Mesenchymal stem cell (in vitro differentiated cells and primary cell): ENCODE measurements around the gene MIB1.

Experiments
- DNase-seq: peaks from one replicate; pipeline ENCODE4 v3.0.0-alpha.2; 2013
- H2AFZ ChIP-seq: one replicate; pipeline ENCODE4 v1.6.1; 2013; ENCODE audit warnings: low read depth, mild to moderate bottlenecking, control low read depth, inconsistent platforms, low read length, moderate library complexity
- H2AK5ac ChIP-seq: 2 replicates; pipeline ENCODE4 v1.6.1; 2013; ENCODE audit warnings: low read length, moderate library complexity, mild to moderate bottlenecking, inconsistent platforms; ENCODE audit not compliant: severe bottlenecking
- H2BK120ac ChIP-seq: one replicate; pipeline ENCODE4 v1.6.1; 2013; ENCODE audit warnings: low read depth, mild to moderate bottlenecking, inconsistent platforms, low read length, moderate library complexity
- H2BK12ac ChIP-seq, 2 experiments: one replicate each; pipeline ENCODE4 v1.6.1; 2013; ENCODE audit warnings: inconsistent platforms in 2 of 2, low read length in 2 of 2, mild to moderate bottlenecking in 2 of 2, moderate library complexity in 2 of 2, control low read depth in 1 of 2
- H2BK15ac ChIP-seq: one replicate; pipeline ENCODE4 v1.6.1; 2013; ENCODE audit warnings: mild to moderate bottlenecking, low read depth, inconsistent platforms; ENCODE audit not compliant: poor library complexity, severe bottlenecking
- H2BK5ac ChIP-seq: 2 replicates; pipeline ENCODE4 v1.6.1; 2013; ENCODE audit warnings: low read depth, mild to moderate bottlenecking, low read length, control low read depth, inconsistent platforms; ENCODE audit not compliant: poor library complexity, severe bottlenecking
- H3K14ac ChIP-seq, 2 experiments: one replicate each; pipeline ENCODE4 v1.6.1; 2013; ENCODE audit warnings: inconsistent platforms in 2 of 2, low read length in 2 of 2, control low read depth in 1 of 2, mild to moderate bottlenecking in 1 of 2, moderate library complexity in 1 of 2
- H3K18ac ChIP-seq, 2 experiments: one replicate each; pipeline ENCODE4 v1.6.1; 2013; ENCODE audit warnings: inconsistent platforms in 2 of 2, low read length in 2 of 2, control low read depth in 1 of 2, low read depth in 1 of 2, mild to moderate bottlenecking in 1 of 2
- H3K23ac ChIP-seq, 2 experiments: one replicate each; pipeline ENCODE4 v1.6.1; 2013; ENCODE audit warnings: inconsistent platforms in 2 of 2, low read length in 2 of 2, mild to moderate bottlenecking in 2 of 2, moderate library complexity in 2 of 2, control low read depth in 1 of 2
- H3K27ac ChIP-seq: 2 replicates; pipeline ENCODE4 v1.5.1; 2013; ENCODE audit warnings: mild to moderate bottlenecking, moderate library complexity, low read length, control low read depth, inconsistent platforms; ENCODE audit not compliant: poor library complexity, severe bottlenecking
- H3K27me3 ChIP-seq, 2 experiments: 2 replicates each; pipeline versions ENCODE4 v1.6.1 to v1.7.0; 2013; ENCODE audit warnings: low read length in 2 of 2, mild to moderate bottlenecking in 2 of 2, moderate library complexity in 2 of 2, control low read depth in 1 of 2, inconsistent platforms in 1 of 2; ENCODE audit not compliant: control insufficient read depth in 1 of 2, insufficient read depth in 1 of 2
- H3K36me3 ChIP-seq, 2 experiments: 2 replicates each; pipeline versions ENCODE4 v1.6.1 to v1.7.0; 2013; ENCODE audit warnings: low read length in 2 of 2, control low read depth in 1 of 2, inconsistent platforms in 1 of 2, low read depth in 1 of 2, mild to moderate bottlenecking in 1 of 2; ENCODE audit not compliant: insufficient read depth in 2 of 2, control insufficient read depth in 1 of 2
- H3K4ac ChIP-seq, 2 experiments: one replicate each; pipeline ENCODE4 v1.6.1; 2013; ENCODE audit warnings: inconsistent platforms in 2 of 2, low read length in 2 of 2, mild to moderate bottlenecking in 2 of 2, moderate library complexity in 2 of 2, control low read depth in 1 of 2, low read depth in 1 of 2
- H3K4me1 ChIP-seq: 2 replicates; pipeline ENCODE4 v1.6.1; 2013; ENCODE audit warnings: low read depth, low read length, control low read depth; ENCODE audit not compliant: control insufficient read depth, insufficient read depth
- H3K4me2 ChIP-seq: 2 replicates; pipeline ENCODE4 v1.6.1; 2013; ENCODE audit warnings: low read length, mild to moderate bottlenecking, inconsistent platforms; ENCODE audit not compliant: poor library complexity, severe bottlenecking
- H3K4me3 ChIP-seq, 2 experiments: 2 replicates each; pipeline versions ENCODE4 v1.5.1 to v1.7.0; 2013; ENCODE audit warnings: low read length in 2 of 2, mild to moderate bottlenecking in 2 of 2, control low read depth in 1 of 2, low read depth in 1 of 2; ENCODE audit not compliant: insufficient read depth in 1 of 2
- H3K79me1 ChIP-seq: replicated peaks from 2 replicates; pipeline ENCODE4 v1.6.1; 2013; ENCODE audit warnings: mild to moderate bottlenecking, control low read depth, low read length, inconsistent platforms; ENCODE audit not compliant: poor library complexity, severe bottlenecking
- H3K9ac ChIP-seq: 2 replicates; pipeline ENCODE4 v1.7.0; 2013; ENCODE audit warnings: mild to moderate bottlenecking, low read length, moderate library complexity
- H3K9me3 ChIP-seq: 2 replicates; pipeline ENCODE4 v1.7.0; 2013; ENCODE audit warnings: mild to moderate bottlenecking, low read length; ENCODE audit not compliant: control insufficient read depth
- H4K8ac ChIP-seq: one replicate; pipeline ENCODE4 v1.6.1; 2013; ENCODE audit warnings: inconsistent platforms, mild to moderate bottlenecking, low read length, moderate library complexity
- H4K91ac ChIP-seq: one replicate; pipeline ENCODE4 v1.6.1; 2013; ENCODE audit warnings: mild to moderate bottlenecking, low read length, inconsistent platforms
- WGBS: methylation state at CpG from one replicate; pipeline ENCODE4 v1.1.7; 2013; ENCODE audit warnings: mixed read lengths; 5-methylcytosine and 5-hydroxymethylcytosine counted together

Gene MIB1

GRCh38 chr18:21702602-21703001, 38.0 kb upstream of the MIB1 start:
- Histone ChIP-seq H3K14ac (no peak overlapping the region), H2BK15ac (no peak overlapping the region), H3K36me3 (peaks cover 0 to 6% of the 10 kb centered on the region in 2 experiments), H3K23ac (no peak overlapping the region), H2BK12ac (no peak overlapping the region), H2AK5ac (no peak overlapping the region), H3K27ac (no peak overlapping the region), H2AFZ (no peak overlapping the region), H4K8ac (no peak overlapping the region), H3K4ac (no peak overlapping the region), H2BK5ac (no peak overlapping the region), H4K91ac (no peak overlapping the region), H3K9me3 (no peaks in the 10 kb centered on the region), H3K4me1 (peaks cover 6% of the 10 kb centered on the region), H3K9ac (no peak overlapping the region), H3K4me2 (no peak overlapping the region), H3K4me3 (peak overlapping the region in 1 of 2 experiments; percentile 88), H2BK120ac (no peak overlapping the region), H3K79me1 (no peaks in the 10 kb centered on the region), H3K18ac (no peak overlapping the region), H3K27me3 (no peaks in the 10 kb centered on the region)
- 81% methylated on average over 3 of the region's 5 CpGs for WGBS
- DNase-seq = peak; percentile 9

- Histone ChIP-seq H3K79me1 (no peaks in the 10 kb centered on the region), H3K9ac (peak overlapping the region; percentile 93), H3K4ac (no peak overlapping the region), H3K27me3 (no peaks in the 10 kb centered on the region), H2BK15ac (no peak overlapping the region), H3K4me3 (peak overlapping the region; percentile 84 to 88), H3K18ac (peak overlapping the region in 1 of 2 experiments; percentile 14), H3K4me1 (peaks cover 6% of the 10 kb centered on the region), H3K23ac (no peak overlapping the region), H3K9me3 (no peaks in the 10 kb centered on the region), H2BK120ac (no peak overlapping the region), H3K4me2 (peak overlapping the region; percentile 99), H2AFZ (peak overlapping the region; percentile 54), H4K8ac (no peak overlapping the region), H2BK5ac (no peak overlapping the region), H4K91ac (no peak overlapping the region), H3K14ac (no peak overlapping the region), H2BK12ac (no peak overlapping the region), H3K36me3 (peaks cover 0 to 6% of the 10 kb centered on the region in 2 experiments), H3K27ac (no peak overlapping the region), H2AK5ac (no peak overlapping the region)
- peak; percentile 3 for DNase-seq
- WGBS = 11% methylated on average over 17 of the region's 17 CpGs
These were observed 37.3 kb upstream of the MIB1 start for GRCh38 chr18:21703241-21703820.

- Histone ChIP-seq H2AFZ (peak within 1 kb of the TSS; percentile 99), H3K18ac (peak within 1 kb of the TSS; percentile 75 to 99), H3K4ac (peak within 1 kb of the TSS in 1 of 2 experiments; percentile 61)
These were observed 35.8 kb upstream of the MIB1 start, which contains the start of gene ABHD3 for GRCh38 chr18:21704603-21705364. TSS of gene ABHD3 (minus strand) at chr18:21704774. CDS start at chr18:21704665, 109 bp downstream.

GRCh38 chr18:21706386-21706865, 34.2 kb upstream of the MIB1 start:
- WGBS = 98% methylated on average over 23 of the region's 28 CpGs
- Histone ChIP-seq H3K18ac (no peak overlapping the region), H2BK12ac (no peak overlapping the region), H3K23ac (no peak overlapping the region), H3K27me3 (no peaks in the 10 kb centered on the region), H3K4ac (no peak overlapping the region), H3K4me3 (no peak overlapping the region), H3K14ac (no peak overlapping the region), H4K8ac (peak overlapping the region; percentile 60), H3K36me3 (peaks cover 0 to 5% of the 10 kb centered on the region in 2 experiments), H4K91ac (peak overlapping the region; percentile 27), H2AFZ (no peak overlapping the region), H3K9me3 (no peaks in the 10 kb centered on the region), H3K27ac (no peak overlapping the region), H2BK5ac (no peak overlapping the region), H3K79me1 (no peaks in the 10 kb centered on the region), H3K4me2 (no peak overlapping the region), H3K9ac (no peak overlapping the region), H2BK15ac (no peak overlapping the region), H2AK5ac (no peak overlapping the region), H3K4me1 (peaks cover 6% of the 10 kb centered on the region), H2BK120ac (no peak overlapping the region)
- no peak for DNase-seq

More at GRCh38 chr18:21704603-21705364, 35.8 kb upstream of the MIB1 start, which contains the start of gene ABHD3:
- Histone ChIP-seq H2BK120ac (peak within 1 kb of the TSS; percentile 94), H2BK12ac (peak within 1 kb of the TSS in 1 of 2 experiments; percentile 54), H3K27me3 (no peaks in the 10 kb centered on the region), H3K79me1 (no peaks in the 10 kb centered on the region), H3K4me1 (peaks cover 6% of the 10 kb centered on the region), H3K36me3 (peaks cover 0 to 6% of the 10 kb centered on the region in 2 experiments), H3K23ac (peak within 1 kb of the TSS in 1 of 2 experiments; percentile 98), H3K9ac (peak within 1 kb of the TSS; percentile 93), H3K9me3 (no peaks in the 10 kb centered on the region), H3K14ac (peak within 1 kb of the TSS in 1 of 2 experiments; percentile 89), H2BK15ac (peak within 1 kb of the TSS; percentile 52), H2BK5ac (no peak within 1 kb of the TSS), H4K91ac (peak within 1 kb of the TSS; percentile 50), H3K4me2 (peak within 1 kb of the TSS; percentile 99), H3K4me3 (peak within 1 kb of the TSS; percentile 84 to 88), H3K27ac (no peak within 1 kb of the TSS), H4K8ac (peak within 1 kb of the TSS; percentile 87), H2AK5ac (no peak within 1 kb of the TSS)
- peak; percentile 94 for DNase-seq
- WGBS = 14% methylated on average over 41 of the region's 60 CpGs
